Measurements from ENCODE around the gene HARBI1.

- TF ChIP-seq CTCF (IDR thresholded peaks at IDR 0.05) (no peak), POLR2AphosphoS5 (IDR thresholded peaks at IDR 0.05; ENCODE audit: insufficient read depth in 1 of 2, low read depth in 1 of 2) (no peak), POLR2A (IDR thresholded peaks at IDR 0.05) (no peak)
Measured at GRCh38 chr11:46560300-46560991, 56.6 kb downstream of the HARBI1 start.

Measured in vagina (tissue), 2 donors.